Measurements from ENCODE around the gene RFTN1. TPM values are rescaled to one million over a fixed set of nuclear protein-coding genes. Genes with fewer than 3 reads are reported as not detected.

Gene RFTN1
- total and polyA plus RNA-seq, 10 of the 15 experiments (the other 5 are each of a cell fraction or from before 2014, with no cell fraction given) = 20.6 to 213 (median 147) TPM

GRCh38 chr3:16318176-16318575 is 195.3 kb downstream of the RFTN1 start (continued):
- TF ChIP-seq ZNF687 (IDR thresholded peaks at IDR 0.05) = no peak
- no peak for TF ChIP-seq EED (IDR thresholded peaks at IDR 0.05; ENCODE audit: low read depth)
- no peak for TF ChIP-seq BRCA1 (IDR thresholded peaks at IDR 0.05; ENCODE audit: low read depth, low read length)
- TF ChIP-seq RUNX3 (IDR thresholded peaks at IDR 0.05; ENCODE audit: low read length) = no peak

- H3K9me3 ChIP-seq (replicated peaks; ENCODE audit: control insufficient read depth, insufficient read depth, low read length) = no peaks in the 10 kb centered on the region
- no peak overlapping the region for H2AFZ ChIP-seq (ENCODE audit: control insufficient read depth, low read depth, low read length)
- 100% methylated on average over 6 of the region's 6 CpGs for WGBS (ENCODE audit: insufficient coverage, insufficient replicate concordance, low lambda C conversion rate, missing lambda C conversion rate)
- DNase-seq (ENCODE audit: low read depth, low spot score) (no peak), ATAC-seq (no peak), FAIRE-seq (no peak)
- no TSS peak for BruUV-seq (replicated peaks)
- H3K4me1 ChIP-seq (ENCODE audit: control insufficient read depth, insufficient read depth, low read length) = peaks cover under 1% of the 10 kb centered on the region
- no peaks in the 10 kb centered on the region for H3K79me2 ChIP-seq (ENCODE audit: control insufficient read depth, insufficient read depth, low read length)
- H4K20me1 ChIP-seq (ENCODE audit: control insufficient read depth, insufficient read depth) = no peaks in the 10 kb centered on the region
- in situ Hi-C loops (cut with MboI) (no loop called here), intact Hi-C loops (cut with micrococcal nuclease; ENCODE audit: unreplicated experiment) (no loop called here)
- no peak overlapping the region for H3K9ac ChIP-seq (ENCODE audit: control insufficient read depth, insufficient read depth, low read length)
- CTCF ChIA-PET = interaction anchor here (1.1 to 4.8 kb wide), 4 partner anchors 22 to 234 kb away, joined by 3 to 32 read pairs (median 14); partner anchors contain the start of genes DPH3 and OXNAD1
- no peak overlapping the region for H3K4me2 ChIP-seq (ENCODE audit: control insufficient read depth, insufficient read depth)
- SMC1A ChIA-PET (ENCODE audit: uncharacterized antibody, unreplicated experiment) = interaction anchor here (0.9 to 4.0 kb wide), 7 partner anchors 17 to 199 kb away, joined by 3 to 15 read pairs (median 3); no protein-coding TSS in a partner anchor
- H3K36me3 ChIP-seq (ENCODE audit: control insufficient read depth in 2 of 2, insufficient read depth in 2 of 2, low read length in 1 of 2) = peaks cover 33 to 51% of the 10 kb centered on the region in 2 experiments
- no peak for TF ChIP-seq TBL1XR1 (IDR thresholded peaks at IDR 0.05; ENCODE audit: low read depth, low read length)
- H3K27ac ChIP-seq (ENCODE audit: control insufficient read depth, insufficient read depth) = no peak overlapping the region
- H3K27me3 ChIP-seq (replicated peaks in 1 of 2; ENCODE audit: control insufficient read depth in 2 of 2, insufficient read depth in 2 of 2, low read length in 1 of 2) = no peaks in the 10 kb centered on the region
- RAD21 ChIA-PET (ENCODE audit: unreplicated experiment) = no interaction called here
- no peak overlapping the region for H3K4me3 ChIP-seq
- POLR2A ChIA-PET = no interaction called here
These were observed 195.9 kb downstream of the RFTN1 start for GRCh38 chr3:16317561-16317945.
